Measurements from ENCODE around the gene INPP5D. TPM values are rescaled to one million over a fixed set of nuclear protein-coding genes. Genes with fewer than 3 reads are reported as not detected.

The INPP5D gene
- total RNA-seq, 1 experiment from 2014 or later, result 2.3 TPM

- no peak for TF ChIP-seq EZH2 (IDR thresholded peaks at IDR 0.05; ENCODE audit: borderline replicate concordance, low read depth, low read length, poor library complexity, severe bottlenecking)
- no peak for TF ChIP-seq CTCF (conservative IDR thresholded peaks at IDR 0.05; ENCODE audit: low read depth, low read length)
- H3K36me3 ChIP-seq (ENCODE audit: insufficient read depth, low read length, poor library complexity, severe bottlenecking), result no peaks in the 10 kb centered on the region
- H3K4me1 ChIP-seq (ENCODE audit: insufficient read depth, low read length, poor library complexity, severe bottlenecking), result peaks cover 37% of the 10 kb centered on the region
- no peak overlapping the region for H3K4me3 ChIP-seq (ENCODE audit: low read depth, low read length, poor library complexity, severe bottlenecking)
- POLR2A ChIA-PET (ENCODE audit: low non-redundant PET), result no interaction called here
- no peak overlapping the region for H3K27ac ChIP-seq (ENCODE audit: low read depth, low read length, poor library complexity, severe bottlenecking)
- DNase-seq (ENCODE audit: low spot score), result no peak
- H3K9me3 ChIP-seq (ENCODE audit: low read depth, low read length, poor library complexity, severe bottlenecking), result no peaks in the 10 kb centered on the region
- CTCF ChIA-PET, result no interaction called here
- no TSS peak for BruUV-seq (replicated peaks)
- no peaks in the 10 kb centered on the region for H3K27me3 ChIP-seq (replicated peaks; ENCODE audit: insufficient read depth, low read depth, low read length, poor library complexity)
- intact Hi-C loops (cut with micrococcal nuclease; ENCODE audit: unreplicated experiment), result no loop called here
These were observed 105.9 kb downstream of the INPP5D start for GRCh38 chr2:233165895-233166661.

- no TSS peak for BruUV-seq (replicated peaks)
- ChIA-PET CTCF (no interaction called here), POLR2A (ENCODE audit: low non-redundant PET) (no interaction called here)
- Histone ChIP-seq H3K36me3 (ENCODE audit: insufficient read depth, low read length, poor library complexity, severe bottlenecking) (no peaks in the 10 kb centered on the region), H3K4me1 (ENCODE audit: insufficient read depth, low read length, poor library complexity, severe bottlenecking) (peaks cover 29% of the 10 kb centered on the region), H3K4me3 (ENCODE audit: low read depth, low read length, poor library complexity, severe bottlenecking) (no peak overlapping the region), H3K9me3 (ENCODE audit: low read depth, low read length, poor library complexity, severe bottlenecking) (no peaks in the 10 kb centered on the region), H3K27me3 (replicated peaks; ENCODE audit: insufficient read depth, low read depth, low read length, poor library complexity) (no peaks in the 10 kb centered on the region), H3K27ac (ENCODE audit: low read depth, low read length, poor library complexity, severe bottlenecking) (no peak overlapping the region)
- intact Hi-C loops (cut with micrococcal nuclease; ENCODE audit: unreplicated experiment), result no loop called here
- no peak for DNase-seq (ENCODE audit: low spot score)
- no peak for TF ChIP-seq CTCF (conservative IDR thresholded peaks at IDR 0.05; ENCODE audit: low read depth, low read length)
- no peak for TF ChIP-seq EZH2 (IDR thresholded peaks at IDR 0.05; ENCODE audit: borderline replicate concordance, low read depth, low read length, poor library complexity, severe bottlenecking)
These were observed 108.3 kb downstream of the INPP5D start for GRCh38 chr2:233168445-233168844.

DNA sequence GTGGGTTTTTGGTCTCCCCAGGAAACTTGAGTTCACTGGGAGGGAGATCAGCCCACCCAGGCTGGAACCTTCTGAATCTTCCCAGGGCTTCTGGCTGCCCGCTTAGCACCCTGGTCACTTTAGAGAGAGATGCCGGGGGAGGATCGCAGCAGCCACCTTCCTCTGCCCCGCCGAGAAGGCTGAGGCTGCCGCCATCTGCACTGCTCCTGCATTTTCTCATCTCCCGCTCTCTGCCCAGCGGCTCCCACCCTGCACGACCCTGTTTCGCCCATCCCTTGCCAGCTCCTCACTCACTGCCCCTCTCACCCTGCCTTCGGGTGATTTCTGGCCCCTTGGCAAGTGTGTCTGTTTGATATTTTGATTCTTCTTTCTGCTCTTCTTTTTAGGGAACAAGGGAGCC is 108.8 kb downstream of the INPP5D start:
- TF ChIP-seq CTCF (conservative IDR thresholded peaks at IDR 0.05; ENCODE audit: low read depth, low read length) (no peak), EZH2 (IDR thresholded peaks at IDR 0.05; ENCODE audit: borderline replicate concordance, low read depth, low read length, poor library complexity, severe bottlenecking) (no peak)
- ChIA-PET POLR2A (ENCODE audit: low non-redundant PET) (no interaction called here), CTCF (no interaction called here)
- intact Hi-C loops (cut with micrococcal nuclease; ENCODE audit: unreplicated experiment), result no loop called here
- Histone ChIP-seq H3K27ac (ENCODE audit: low read depth, low read length, poor library complexity, severe bottlenecking) (no peak overlapping the region), H3K9me3 (ENCODE audit: low read depth, low read length, poor library complexity, severe bottlenecking) (no peaks in the 10 kb centered on the region), H3K27me3 (replicated peaks; ENCODE audit: insufficient read depth, low read depth, low read length, poor library complexity) (no peaks in the 10 kb centered on the region), H3K4me1 (ENCODE audit: insufficient read depth, low read length, poor library complexity, severe bottlenecking) (peaks cover 27% of the 10 kb centered on the region), H3K36me3 (ENCODE audit: insufficient read depth, low read length, poor library complexity, severe bottlenecking) (no peaks in the 10 kb centered on the region), H3K4me3 (ENCODE audit: low read depth, low read length, poor library complexity, severe bottlenecking) (no peak overlapping the region)
- no TSS peak for BruUV-seq (replicated peaks)
- no peak for DNase-seq (ENCODE audit: low spot score)

Data from A673 (cell line).